Neuronal stem cell (in vitro differentiated cells): ENCODE data around the gene RASAL2.

ENCODE experiments used
- DNase-seq: peaks from one replicate; pipeline ENCODE4 v3.0.0-alpha.2; 2013; ENCODE audit warnings: low spot score
- H2AFZ ChIP-seq: one replicate; pipeline ENCODE4 v1.6.1; 2013; ENCODE audit warnings: mild to moderate bottlenecking, low read length, inconsistent platforms
- H2AK5ac ChIP-seq: 2 replicates; pipeline ENCODE4 v1.6.1; 2013; ENCODE audit warnings: low read depth, mild to moderate bottlenecking, inconsistent platforms, low read length, moderate library complexity, mixed read lengths
- H2BK120ac ChIP-seq: 2 replicates; pipeline ENCODE4 v1.6.1; 2013; ENCODE audit warnings: low read depth, mild to moderate bottlenecking, inconsistent platforms, low read length, moderate library complexity, mixed read lengths
- H2BK12ac ChIP-seq: one replicate; pipeline ENCODE4 v1.6.1; 2013; ENCODE audit warnings: low read length, inconsistent platforms
- H2BK15ac ChIP-seq: 2 replicates; pipeline ENCODE4 v1.6.1; 2013; ENCODE audit warnings: mild to moderate bottlenecking, low read length, inconsistent platforms, mixed read lengths
- H2BK5ac ChIP-seq: one replicate; pipeline ENCODE4 v1.6.1; 2013; ENCODE audit warnings: inconsistent platforms, mild to moderate bottlenecking, low read length, moderate library complexity
- H3K14ac ChIP-seq: one replicate; pipeline ENCODE4 v1.6.1; 2013; ENCODE audit warnings: low read length, inconsistent platforms
- H3K18ac ChIP-seq: 2 replicates; pipeline ENCODE4 v1.6.1; 2013; ENCODE audit warnings: low read length, inconsistent platforms
- H3K23ac ChIP-seq: 2 replicates; pipeline ENCODE4 v1.6.1; 2013; ENCODE audit warnings: low read depth, mild to moderate bottlenecking, mixed read lengths, low read length, inconsistent platforms; ENCODE audit not compliant: poor library complexity
- H3K27ac ChIP-seq: replicated peaks from 3 replicates; pipeline ENCODE4 v1.5.1; 2013; ENCODE audit warnings: low read length, inconsistent platforms
- H3K27me3 ChIP-seq, 3 experiments: 2 replicates each; pipeline ENCODE4 v1.6.1; 2013; ENCODE audit warnings: low read length in 3 of 3, mild to moderate bottlenecking in 2 of 3, inconsistent platforms in 1 of 3, low read depth in 1 of 3, mixed read lengths in 1 of 3, moderate library complexity in 1 of 3; ENCODE audit not compliant: control insufficient read depth in 3 of 3, insufficient read depth in 3 of 3
- H3K36me3 ChIP-seq, 2 donors: replicated peaks in 1 of 2; 2 replicates each; pipeline ENCODE4 v1.6.1; 2013; ENCODE audit warnings: low read length in 2 of 2; ENCODE audit not compliant: control insufficient read depth in 2 of 2, insufficient read depth in 2 of 2
- H3K4ac ChIP-seq: 2 replicates; pipeline ENCODE4 v1.6.1; 2013; ENCODE audit warnings: inconsistent platforms, mild to moderate bottlenecking, low read length, moderate library complexity
- H3K4me1 ChIP-seq, 2 donors: 1 replicate in 1 of 2; 2 replicates in 1 of 2; pipeline ENCODE4 v1.6.1; 2013; ENCODE audit warnings: low read length in 2 of 2, low read depth in 1 of 2; ENCODE audit not compliant: control insufficient read depth in 2 of 2, insufficient read depth in 1 of 2
- H3K4me2 ChIP-seq: one replicate; pipeline ENCODE4 v1.6.1; 2013; ENCODE audit warnings: mild to moderate bottlenecking, low read length, inconsistent platforms; ENCODE audit not compliant: insufficient read depth, poor library complexity, severe bottlenecking
- H3K4me3 ChIP-seq, 2 donors: 2 replicates each; pipeline ENCODE4 v1.5.1; 2013; ENCODE audit warnings: low read length in 2 of 2, mild to moderate bottlenecking in 2 of 2, inconsistent platforms in 1 of 2, moderate library complexity in 1 of 2
- H3K79me1 ChIP-seq: one replicate; pipeline ENCODE4 v1.6.1; 2013; ENCODE audit warnings: low read depth, mild to moderate bottlenecking, inconsistent platforms, low read length, moderate library complexity
- H3K9ac ChIP-seq: one replicate; pipeline ENCODE4 v1.6.1; 2013; ENCODE audit warnings: mild to moderate bottlenecking, low read depth, low read length, inconsistent platforms; ENCODE audit not compliant: poor library complexity
- H3K9me3 ChIP-seq, 2 donors: replicated peaks in 1 of 2; 2 replicates each; pipeline versions ENCODE3 to v1.6.1; 2013; ENCODE audit warnings: low read length in 2 of 2, mild to moderate bottlenecking in 2 of 2, inconsistent platforms in 1 of 2, low read depth in 1 of 2, mixed read lengths in 1 of 2, moderate library complexity in 1 of 2; ENCODE audit not compliant: control insufficient read depth in 2 of 2, insufficient read depth in 1 of 2
- H4K8ac ChIP-seq: one replicate; pipeline ENCODE4 v1.6.1; 2013; ENCODE audit warnings: low read depth, mild to moderate bottlenecking, inconsistent platforms, low read length, moderate library complexity
- H4K91ac ChIP-seq: one replicate; pipeline ENCODE4 v1.6.1; 2013; ENCODE audit warnings: low read length, low read depth, mild to moderate bottlenecking, inconsistent platforms; ENCODE audit not compliant: poor library complexity
- WGBS, 2 donors: extraction: QIAGEN DNeasy Blood & Tissue Kit; methylation state at CpG; one replicate each; pipeline ENCODE4 v1.1.7; 2013; ENCODE audit warnings: missing lambda C conversion rate in 2 of 2, mixed read lengths in 1 of 2; ENCODE audit not compliant: insufficient read length in 2 of 2, insufficient replicate concordance in 1 of 2; ENCODE audit errors: extremely low coverage in 2 of 2; 5-methylcytosine and 5-hydroxymethylcytosine counted together

Gene RASAL2

DNA sequence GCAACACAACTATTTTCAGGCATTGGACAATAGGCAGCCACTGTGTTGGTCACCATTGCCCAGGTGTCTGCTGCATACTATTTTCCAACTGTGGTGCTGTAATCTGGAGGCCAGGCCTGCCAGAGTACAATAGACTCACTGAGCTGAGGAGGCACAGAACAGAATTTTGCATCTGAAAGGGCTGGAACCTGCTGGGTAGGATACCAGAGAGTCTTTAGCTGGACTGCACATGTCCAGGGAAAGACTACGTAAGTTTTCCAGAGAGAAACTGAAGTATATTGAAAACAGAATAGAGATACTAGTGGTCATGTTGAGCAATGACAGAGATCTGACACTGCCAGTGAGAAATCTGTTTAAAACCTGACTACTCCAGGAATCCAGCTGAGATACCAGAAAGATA lies 200.8 kb downstream of the RASAL2 start:
- Histone ChIP-seq H3K14ac (no peak overlapping the region), H2BK5ac (no peak overlapping the region), H3K9ac (no peak overlapping the region), H3K18ac (no peak overlapping the region), H2AFZ (peak overlapping the region; percentile 3), H3K4me3 (no peak overlapping the region), H3K36me3 (peaks cover 0 to under 1% of the 10 kb centered on the region in 2 donors), H2BK120ac (no peak overlapping the region), H4K8ac (no peak overlapping the region), H3K23ac (no peak overlapping the region), H4K91ac (no peak overlapping the region), H3K27me3 (no peaks in the 10 kb centered on the region), H3K27ac (peak overlapping the region; percentile 19), H3K4me1 (peaks cover 12 to 23% of the 10 kb centered on the region in 2 donors), H2BK15ac (no peak overlapping the region), H3K9me3 (no peaks in the 10 kb centered on the region), H3K4me2 (no peak overlapping the region), H3K4ac (no peak overlapping the region), H2BK12ac (no peak overlapping the region), H2AK5ac (no peak overlapping the region), H3K79me1 (peaks cover 2% of the 10 kb centered on the region)
- no CpG with 5 or more reads among the region's 1 CpG for WGBS, 2 donors
- peak; percentile 29 for DNase-seq

DNA sequence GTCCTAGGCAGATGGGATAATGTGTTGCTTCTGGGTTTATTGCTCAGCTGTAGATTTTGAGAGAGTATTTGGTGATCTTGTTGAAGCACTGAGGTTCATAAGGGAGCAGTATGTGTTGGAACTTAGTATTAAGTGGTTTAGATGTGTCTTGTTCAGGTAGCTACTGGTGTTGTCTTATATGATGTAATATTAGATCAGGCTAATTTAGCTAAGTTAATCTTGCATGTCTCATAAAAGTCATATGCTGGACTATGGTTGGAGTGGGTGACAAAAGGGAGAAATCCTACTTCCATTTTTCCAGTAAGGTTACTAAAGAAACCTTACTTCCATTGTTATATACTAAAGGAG lies 206.4 kb downstream of the RASAL2 start:
- Histone ChIP-seq H3K4me3 (no peak overlapping the region), H4K91ac (no peak overlapping the region), H2BK15ac (no peak overlapping the region), H3K4me2 (no peak overlapping the region), H3K18ac (no peak overlapping the region), H2AFZ (no peak overlapping the region), H3K23ac (no peak overlapping the region), H3K4me1 (peaks cover 2 to 3% of the 10 kb centered on the region in 2 donors), H3K36me3 (no peaks in the 10 kb centered on the region), H2BK120ac (no peak overlapping the region), H2AK5ac (no peak overlapping the region), H3K4ac (no peak overlapping the region), H2BK12ac (no peak overlapping the region), H3K9ac (no peak overlapping the region), H3K79me1 (peaks cover 2% of the 10 kb centered on the region), H2BK5ac (no peak overlapping the region), H4K8ac (no peak overlapping the region), H3K27me3 (no peaks in the 10 kb centered on the region), H3K27ac (no peak overlapping the region), H3K9me3 (no peaks in the 10 kb centered on the region), H3K14ac (no peak overlapping the region)
- DNase-seq: no peak

DNA sequence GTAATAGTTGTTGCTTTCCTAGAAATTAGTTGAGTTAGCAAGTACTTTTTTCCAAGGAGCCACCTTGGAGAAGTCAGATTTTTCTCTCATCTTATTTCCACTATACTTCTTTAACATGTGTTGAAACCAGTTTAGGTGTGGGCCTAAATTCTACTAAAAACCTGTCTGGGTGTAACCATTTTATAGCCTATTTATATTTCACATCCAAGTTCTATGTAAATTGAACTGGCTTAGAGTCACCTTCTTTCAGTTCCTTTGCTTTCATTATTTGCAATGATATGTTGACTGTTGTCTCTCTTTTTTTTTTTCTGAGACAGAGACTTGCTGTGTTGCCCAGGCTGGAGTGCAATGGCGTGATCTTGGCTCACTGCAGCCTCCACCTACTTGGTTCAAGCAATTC lies 207.2 kb downstream of the RASAL2 start:
- DNase-seq: no peak
- Histone ChIP-seq H2BK12ac (no peak overlapping the region), H3K27ac (no peak overlapping the region), H2AK5ac (no peak overlapping the region), H3K18ac (no peak overlapping the region), H3K4me3 (no peak overlapping the region), H4K8ac (no peak overlapping the region), H3K27me3 (no peaks in the 10 kb centered on the region), H2BK120ac (no peak overlapping the region), H2AFZ (no peak overlapping the region), H3K4ac (no peak overlapping the region), H3K9me3 (no peaks in the 10 kb centered on the region), H4K91ac (no peak overlapping the region), H3K23ac (no peak overlapping the region), H2BK5ac (no peak overlapping the region), H2BK15ac (no peak overlapping the region), H3K9ac (no peak overlapping the region), H3K79me1 (no peaks in the 10 kb centered on the region), H3K4me1 (no peaks in the 10 kb centered on the region), H3K36me3 (no peaks in the 10 kb centered on the region), H3K4me2 (no peak overlapping the region), H3K14ac (no peak overlapping the region)
- no CpG with 5 or more reads among the region's 1 CpG for WGBS, 2 donors

DNA sequence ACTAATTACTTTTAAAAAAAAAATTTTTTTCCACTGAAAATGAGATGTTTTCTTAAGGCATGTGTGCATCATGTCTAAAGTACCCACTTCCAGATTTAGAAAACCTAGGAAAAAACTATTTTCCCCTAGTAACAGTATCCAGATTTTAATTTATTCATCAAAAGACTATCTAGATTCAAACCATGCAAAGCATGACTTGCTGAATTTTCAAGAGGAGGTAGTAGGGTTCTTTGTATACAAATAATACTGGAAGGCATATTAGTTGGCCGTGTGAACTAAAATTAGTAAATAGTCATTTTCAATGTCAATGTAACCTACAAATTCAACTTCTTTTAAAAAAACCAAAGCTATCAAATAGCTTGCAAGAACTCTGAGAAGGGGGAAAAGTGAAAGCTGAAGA lies 213.4 kb downstream of the RASAL2 start:
- Histone ChIP-seq H3K27me3 (no peaks in the 10 kb centered on the region), H2BK5ac (no peak overlapping the region), H3K4me2 (no peak overlapping the region), H3K14ac (no peak overlapping the region), H3K23ac (no peak overlapping the region), H3K9me3 (no peaks in the 10 kb centered on the region), H3K9ac (no peak overlapping the region), H3K4me3 (no peak overlapping the region), H2AFZ (no peak overlapping the region), H3K27ac (no peak overlapping the region), H3K4me1 (peaks cover 0 to 6% of the 10 kb centered on the region in 2 donors), H2BK12ac (no peak overlapping the region), H4K91ac (no peak overlapping the region), H4K8ac (no peak overlapping the region), H3K4ac (no peak overlapping the region), H3K36me3 (no peaks in the 10 kb centered on the region), H2AK5ac (no peak overlapping the region), H2BK120ac (no peak overlapping the region), H2BK15ac (no peak overlapping the region), H3K18ac (no peak overlapping the region), H3K79me1 (no peaks in the 10 kb centered on the region)
- no CpG with 5 or more reads among the region's 1 CpG for WGBS, 2 donors
- DNase-seq: no peak
